HG03039 (cell line): Measurements from ENCODE around the gene STRN3.
"Not testable (repeated sequence)": the region's sequence is repeated elsewhere in the genome, so short reads cannot be mapped to it uniquely, and the experiment has no call there.

Source experiments
- ATAC-seq: cut with Tn5 transposase; IDR thresholded peaks from one replicate; pipeline ENCODE4 v1.9.1; 2021; ENCODE audit warnings: mild to moderate bottlenecking, moderate library complexity; ENCODE audit not compliant: unreplicated experiment

STRN3 gene

DNA sequence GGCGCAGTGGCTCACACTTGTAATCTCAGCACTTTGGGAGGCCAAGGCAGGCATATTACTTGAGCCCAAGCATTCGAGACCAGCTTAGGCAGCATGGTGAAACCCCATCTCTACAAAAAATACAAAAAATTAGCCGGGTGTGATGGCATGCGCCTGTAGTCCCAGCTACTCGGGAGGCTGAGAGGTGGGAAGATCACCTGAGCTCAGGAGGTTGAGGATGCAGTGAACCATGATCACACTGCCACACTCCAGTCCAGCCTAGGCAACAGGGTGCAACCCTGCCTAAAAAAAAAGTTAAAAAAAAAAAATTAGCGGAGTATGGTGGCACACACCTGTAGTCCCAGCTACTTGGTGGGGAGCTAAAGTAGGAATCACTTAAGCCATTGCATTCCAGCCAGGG lies 22.2 kb downstream of the STRN3 start:
- ATAC-seq: not testable (repeated sequence)

DNA sequence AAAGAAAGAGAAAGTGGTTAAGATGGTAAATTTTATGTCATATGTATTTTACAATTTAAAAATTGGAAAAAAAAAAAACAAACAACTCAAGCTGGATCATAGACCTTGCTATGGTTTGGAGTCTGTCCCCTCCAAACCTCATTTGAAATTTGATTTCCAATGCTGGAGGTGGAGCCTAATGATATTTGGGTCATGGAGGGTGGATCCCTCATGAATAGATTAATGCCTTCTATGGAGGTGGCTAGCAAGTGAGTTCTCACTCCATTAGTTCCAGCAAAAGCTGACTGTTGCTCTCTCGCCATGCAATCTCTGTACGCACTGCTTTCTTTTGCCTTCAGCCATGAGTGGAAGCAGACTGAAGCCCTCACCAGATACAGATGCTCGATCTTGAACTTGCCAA lies 22.9 kb downstream of the STRN3 start:
- no peak for ATAC-seq

DNA sequence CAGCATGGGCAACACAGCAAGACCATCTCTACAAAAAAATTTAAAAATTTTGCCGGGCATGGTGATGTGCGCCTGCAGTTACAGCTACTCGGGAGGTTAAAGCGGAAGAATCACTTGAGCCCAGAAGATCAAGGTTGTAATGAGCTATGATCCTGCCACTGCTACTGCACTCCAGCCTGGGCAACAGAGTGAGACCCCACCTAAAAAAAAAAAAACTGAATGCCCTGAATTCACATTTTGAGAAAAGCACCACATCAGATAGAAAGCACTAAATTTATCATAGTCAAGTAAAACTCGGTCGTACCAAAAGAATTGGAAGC lies 24.9 kb downstream of the STRN3 start:
- no peak for ATAC-seq

DNA sequence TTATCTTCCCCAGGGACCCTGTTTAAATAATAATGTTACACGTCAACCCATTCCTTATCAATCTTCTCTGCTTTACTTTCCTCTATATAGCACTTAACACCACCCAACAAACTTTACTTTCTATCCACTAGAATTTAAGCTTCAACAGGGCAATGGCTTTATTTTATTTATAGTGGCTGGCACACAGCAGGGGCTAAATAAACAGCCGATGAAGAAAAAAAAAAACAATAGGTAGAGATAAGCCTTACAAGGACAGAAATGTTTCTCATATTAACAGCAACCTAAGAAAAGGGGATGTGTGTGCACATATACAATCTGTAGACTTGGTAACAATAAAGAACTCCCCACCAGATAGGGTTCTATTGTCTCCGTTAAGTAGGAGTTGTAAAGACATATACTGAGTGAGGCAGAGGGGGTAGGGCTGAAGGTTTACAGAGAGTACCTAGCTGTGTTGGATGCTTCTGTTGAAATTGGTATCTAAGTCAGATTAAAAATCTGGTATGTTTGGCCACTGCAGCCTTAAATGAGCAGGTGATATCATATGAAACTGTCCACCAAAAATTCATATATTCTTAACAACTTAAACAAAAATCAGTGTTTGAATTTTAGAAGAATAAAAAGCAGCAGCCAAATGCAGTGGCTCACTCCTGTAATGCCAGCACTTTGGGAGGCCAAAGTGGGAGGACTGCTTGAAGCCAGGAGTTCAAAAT lies 25.4 kb downstream of the STRN3 start:
- ATAC-seq: no peak

DNA sequence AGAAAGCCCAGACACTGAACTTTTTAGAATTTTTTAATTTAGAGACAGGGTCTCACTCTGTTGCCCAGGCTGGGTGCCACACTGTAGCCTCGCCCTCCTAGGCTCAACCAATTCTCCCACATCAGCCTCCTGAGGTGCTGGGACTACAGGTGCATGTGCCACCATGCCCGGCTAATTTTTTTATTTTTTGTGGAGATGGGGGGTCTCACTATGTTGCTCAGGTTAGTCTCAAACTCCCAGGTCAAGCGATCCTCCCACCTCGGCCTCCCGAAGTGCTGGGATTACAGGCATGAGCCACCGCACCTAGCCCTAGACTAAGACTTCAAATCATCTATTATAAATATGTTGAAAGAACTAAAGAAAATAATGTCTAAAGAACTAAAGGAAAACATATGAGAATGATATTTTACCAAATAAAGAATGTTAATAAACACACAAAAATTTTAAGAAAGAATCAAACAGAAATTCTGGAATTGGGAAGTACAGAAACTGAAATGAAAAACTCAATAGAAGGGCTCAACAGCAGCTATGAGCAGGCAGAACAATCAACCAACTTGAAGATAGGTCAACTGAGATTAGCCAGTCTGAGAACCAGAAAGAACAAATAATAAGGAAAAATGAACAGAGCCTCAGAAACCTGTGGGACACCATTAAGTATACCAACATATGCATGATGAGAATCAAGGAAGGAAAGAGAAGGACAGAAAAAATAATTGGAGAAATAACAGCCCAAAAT lies 27.0 kb downstream of the STRN3 start:
- ATAC-seq: no peak

DNA sequence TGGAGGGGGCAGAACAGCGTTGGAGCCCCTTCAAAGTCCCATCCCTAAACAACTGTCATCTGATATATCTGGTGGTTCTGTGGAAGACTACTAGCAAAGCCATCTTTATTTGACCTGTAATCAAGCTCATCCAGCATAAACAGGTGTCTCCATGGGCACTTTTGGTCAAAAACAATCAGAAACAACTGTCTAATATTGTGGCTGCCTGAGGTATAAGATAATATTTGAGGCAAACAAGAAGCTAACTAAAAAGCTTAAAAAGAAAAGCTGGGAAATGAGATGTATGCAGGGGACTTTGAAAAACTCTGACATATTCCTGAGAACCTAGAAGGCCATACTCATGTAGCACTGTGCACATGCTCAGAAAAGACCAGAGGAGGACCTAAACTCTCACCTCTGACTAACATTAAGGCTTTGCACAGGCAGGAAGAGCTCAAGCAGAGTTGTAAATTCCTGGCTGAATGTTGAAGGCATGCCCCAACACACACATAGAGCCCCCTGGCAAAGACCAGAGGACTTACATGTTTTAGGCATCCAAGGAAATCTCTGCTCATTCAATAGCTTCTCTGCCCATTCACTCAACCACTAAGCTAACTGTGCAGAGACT lies 28.0 kb downstream of the STRN3 start:
- ATAC-seq: no peak

DNA sequence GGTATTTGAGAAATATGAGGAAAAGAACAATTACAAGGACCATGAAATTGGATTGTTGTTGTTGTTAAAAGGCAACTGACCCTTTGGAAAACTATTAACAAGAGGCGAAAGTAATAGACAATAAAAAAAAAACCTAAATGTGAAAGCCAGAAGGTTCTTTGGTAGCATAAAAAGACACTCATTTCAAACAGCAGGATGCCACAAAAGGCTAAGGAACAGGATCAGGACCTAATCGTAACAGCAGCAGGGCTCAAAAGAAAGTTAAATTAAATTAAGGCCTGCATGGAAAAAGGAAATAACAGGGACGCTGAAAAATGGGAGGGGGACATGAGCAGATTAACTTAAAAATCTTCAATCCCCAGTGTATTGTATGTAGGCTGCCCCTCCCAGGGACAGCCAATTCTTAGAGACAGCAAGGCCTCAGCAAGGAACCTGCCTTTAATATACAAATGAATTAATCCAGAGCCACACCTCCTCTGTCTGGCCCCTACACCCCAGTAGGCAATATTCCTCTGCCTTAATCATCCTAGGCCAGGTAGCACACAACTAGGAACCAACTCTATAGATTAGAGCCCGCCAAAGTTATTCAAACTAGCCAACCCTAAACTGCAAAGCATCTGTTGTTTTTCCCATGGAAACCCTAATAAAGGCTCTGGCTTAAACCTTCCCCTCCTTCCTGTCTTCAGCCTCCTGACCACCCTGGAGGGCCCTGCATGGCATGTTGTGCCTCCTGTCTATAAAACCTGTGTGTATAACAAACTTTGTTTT lies 29.1 kb downstream of the STRN3 start:
- no peak for ATAC-seq

DNA sequence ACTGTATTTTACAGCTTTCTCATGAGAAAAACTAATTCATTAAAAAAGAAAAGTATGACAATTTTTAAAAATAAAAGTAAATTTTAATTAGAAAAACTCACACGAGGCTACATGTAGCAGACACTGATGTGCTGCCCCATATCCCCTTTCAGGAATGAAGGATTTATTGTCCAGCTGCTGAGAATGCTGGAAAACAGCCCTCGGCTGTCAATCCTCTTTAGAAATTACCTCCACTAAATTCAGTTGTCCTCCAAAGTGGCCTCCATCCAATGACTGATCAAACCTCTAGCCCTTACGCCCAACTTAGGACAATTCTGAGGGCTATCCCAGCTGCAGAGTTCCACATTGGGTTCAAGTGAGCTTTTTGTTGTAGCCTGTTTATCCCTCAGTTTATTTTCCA lies 30.5 kb downstream of the STRN3 start:
- no peak for ATAC-seq

DNA sequence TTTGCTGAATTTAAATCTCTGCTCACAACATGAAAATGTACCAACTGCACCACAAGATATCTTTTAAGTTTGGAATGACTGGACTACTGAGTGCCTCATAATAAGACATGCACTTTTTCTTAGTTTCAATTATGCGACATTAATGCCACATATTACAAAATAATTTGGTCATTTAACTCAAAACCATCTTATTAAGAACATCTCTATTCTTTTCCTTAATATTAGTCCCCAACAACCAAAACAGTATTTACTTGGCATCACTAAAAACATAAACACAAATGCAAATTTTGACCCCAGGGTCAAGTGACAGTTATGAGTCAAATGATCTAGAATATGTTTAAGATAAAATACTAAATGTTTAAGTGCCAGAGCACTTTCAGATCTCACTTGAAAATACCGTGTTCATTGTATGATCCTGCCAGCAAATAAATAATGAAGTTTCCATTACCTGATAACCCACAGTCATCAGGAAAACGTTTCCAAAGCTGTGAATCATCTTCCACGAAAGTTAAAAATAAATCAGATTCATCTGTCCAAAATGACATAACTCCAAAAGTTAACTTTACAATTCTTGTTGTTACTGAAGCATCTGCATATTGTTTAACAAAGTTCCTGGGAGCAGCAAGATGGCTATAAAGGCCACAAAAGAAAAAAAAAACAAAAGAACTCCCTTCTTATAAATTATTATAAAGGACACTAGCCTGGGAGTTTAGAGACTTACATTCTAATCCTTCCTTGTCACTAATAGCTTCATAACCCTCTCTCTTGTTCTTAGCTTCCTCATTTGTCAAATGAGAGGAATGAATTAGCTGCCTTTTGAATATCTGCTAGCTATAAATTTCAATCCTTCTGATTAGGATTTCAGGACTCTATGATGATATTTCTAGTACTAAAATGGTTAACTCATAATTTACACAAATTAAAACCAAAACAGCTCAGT lies 31.2 kb downstream of the STRN3 start:
- ATAC-seq: peak; percentile 54

DNA sequence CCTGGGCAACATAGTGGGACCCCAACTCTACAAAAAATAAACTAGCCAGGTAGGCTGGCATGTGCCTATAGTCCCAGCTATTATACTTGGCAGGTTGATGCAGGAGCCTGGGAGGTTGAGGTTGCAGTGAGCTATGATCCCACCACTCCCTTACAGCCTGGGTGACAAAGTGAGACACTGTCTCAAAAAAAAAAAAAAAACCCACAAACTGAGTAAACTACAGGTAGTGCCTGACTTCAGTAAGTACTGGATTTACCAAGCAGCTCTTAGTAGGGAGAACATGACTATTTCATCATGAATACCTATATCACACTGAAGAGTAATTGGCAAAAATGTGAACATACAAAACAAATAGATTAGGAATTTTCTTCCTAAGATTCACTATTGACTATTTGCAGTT lies 33.1 kb downstream of the STRN3 start:
- ATAC-seq: no peak

DNA sequence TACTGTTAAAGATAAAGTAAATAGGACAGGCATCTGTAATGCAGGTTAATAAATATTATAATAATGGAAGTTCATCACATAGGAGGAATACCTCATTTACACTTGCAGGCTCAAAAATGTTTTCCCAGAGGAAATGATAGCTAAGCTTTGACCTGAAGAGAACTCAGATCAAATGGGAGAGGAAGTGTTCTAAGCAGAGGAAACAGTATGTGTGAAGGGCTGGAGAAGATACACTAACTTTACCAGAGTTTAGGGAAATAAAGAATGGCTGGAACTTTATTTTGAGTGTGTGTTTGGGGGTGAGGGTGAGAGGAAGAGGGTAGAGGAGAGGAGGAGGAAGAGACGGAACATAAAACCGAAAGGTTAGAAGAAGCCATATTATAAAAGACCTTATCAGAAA lies 34.8 kb downstream of the STRN3 start:
- ATAC-seq: no peak

DNA sequence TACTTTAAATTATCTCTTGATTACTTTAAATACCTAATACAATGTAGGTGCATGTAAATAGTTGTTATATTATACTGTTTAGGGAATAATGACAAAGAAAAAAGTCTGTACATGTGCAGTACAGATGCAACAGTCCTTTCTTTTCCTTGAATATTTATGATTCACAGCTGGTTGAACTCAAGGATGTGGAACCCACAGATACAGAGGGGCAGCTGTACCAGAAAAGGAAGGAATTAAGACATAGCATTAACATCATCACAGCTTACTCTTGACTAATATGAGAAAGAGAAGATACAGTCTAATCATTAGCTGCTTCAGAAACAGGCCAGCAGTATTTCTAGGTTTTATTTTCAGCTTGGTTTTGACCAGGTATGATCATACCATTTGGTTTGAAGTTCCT lies 35.4 kb downstream of the STRN3 start:
- ATAC-seq: no peak

DNA sequence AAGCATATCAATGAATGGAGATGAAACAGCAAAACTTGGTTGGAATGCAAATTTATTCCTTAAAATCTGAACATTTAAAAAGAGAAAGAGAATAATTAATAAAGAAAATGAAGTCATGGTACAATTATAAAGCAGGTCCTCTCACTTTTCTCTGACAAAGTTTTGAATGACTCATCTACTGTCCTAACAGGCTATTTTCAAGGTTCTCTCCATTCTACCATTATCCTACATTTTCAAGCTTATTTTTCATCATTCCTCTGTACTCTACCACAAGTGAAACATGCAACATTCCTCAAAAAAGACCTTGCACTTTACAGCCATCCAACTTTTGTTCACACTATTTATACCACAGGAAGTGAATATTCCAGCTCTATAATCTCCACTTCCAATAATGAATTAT lies 37.7 kb downstream of the STRN3 start:
- ATAC-seq: no peak

DNA sequence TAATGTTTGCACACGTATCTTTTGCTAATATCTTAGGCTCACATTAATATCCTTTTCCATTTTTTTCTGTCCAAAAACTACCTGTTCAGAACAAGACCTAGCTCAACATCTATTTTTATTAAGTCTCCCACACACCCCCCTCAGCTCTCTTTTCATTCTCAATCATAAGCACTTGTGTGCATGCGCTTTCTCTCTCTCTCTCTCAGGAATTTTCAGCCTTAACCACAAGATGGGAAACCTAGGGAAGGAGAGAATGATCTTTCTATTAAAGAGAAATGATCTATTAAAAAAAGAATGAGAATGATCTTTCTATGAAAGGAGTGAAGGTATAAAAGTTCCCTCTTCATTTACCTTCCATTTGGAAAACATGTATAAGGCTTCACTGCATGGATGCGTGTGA lies 40.4 kb downstream of the STRN3 start:
- no peak for ATAC-seq

DNA sequence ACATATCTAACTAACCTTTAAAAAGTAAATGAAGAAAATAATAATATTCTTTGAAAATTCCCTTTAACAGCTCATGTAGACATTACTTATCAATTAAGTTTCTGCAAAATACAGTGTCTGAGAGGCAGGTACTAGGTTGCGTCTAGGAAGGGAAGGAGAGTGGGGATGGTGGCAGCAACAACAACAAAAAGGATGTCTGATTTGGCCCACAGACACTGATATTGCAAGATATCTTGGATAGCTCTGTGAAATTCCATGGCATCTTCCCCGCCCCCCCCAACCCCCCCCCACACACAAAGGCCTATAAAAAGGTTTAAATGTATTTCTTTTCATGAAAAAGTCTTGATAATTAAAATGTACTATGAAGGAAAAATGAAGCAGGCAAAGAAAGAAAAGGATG lies 42.3 kb downstream of the STRN3 start:
- ATAC-seq: no peak

DNA sequence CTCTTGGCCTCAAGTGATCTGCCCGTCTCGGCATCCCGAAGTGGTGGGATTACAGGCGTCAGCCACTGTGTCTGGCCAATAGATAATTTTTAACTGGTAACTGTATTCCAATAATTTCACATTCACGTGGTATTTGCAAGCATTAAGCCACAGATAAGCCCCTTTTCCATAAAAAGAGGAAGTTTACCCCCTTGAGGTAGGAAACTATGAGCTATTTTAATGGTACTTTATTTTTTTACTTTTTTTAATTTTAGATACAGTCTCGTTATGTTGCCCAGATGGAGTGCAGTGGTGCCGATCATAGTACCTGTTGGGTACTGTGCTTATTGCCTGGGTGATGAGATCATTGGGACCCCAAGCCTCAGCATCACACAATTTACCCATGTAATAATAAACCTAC lies 43.6 kb downstream of the STRN3 start:
- no peak for ATAC-seq

DNA sequence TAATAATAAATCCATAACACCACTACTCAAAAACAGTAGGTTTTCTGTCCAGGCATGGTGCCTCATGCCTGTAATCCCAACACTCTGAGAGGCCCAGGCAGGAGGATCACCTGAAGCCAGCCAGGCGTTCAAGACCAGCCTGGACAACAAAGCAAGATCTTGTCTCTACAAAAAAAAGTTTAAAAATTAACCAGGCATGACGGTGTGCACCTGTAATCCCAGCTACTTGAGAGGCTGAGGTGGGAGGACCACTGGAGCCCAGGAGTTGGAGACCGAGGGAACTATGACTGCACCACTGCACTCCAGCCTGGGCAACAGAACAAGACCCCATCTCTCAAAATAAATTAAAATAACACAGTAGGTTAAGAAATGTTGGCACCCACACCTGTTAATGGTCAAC lies 45.2 kb downstream of the STRN3 start:
- ATAC-seq: no peak

DNA sequence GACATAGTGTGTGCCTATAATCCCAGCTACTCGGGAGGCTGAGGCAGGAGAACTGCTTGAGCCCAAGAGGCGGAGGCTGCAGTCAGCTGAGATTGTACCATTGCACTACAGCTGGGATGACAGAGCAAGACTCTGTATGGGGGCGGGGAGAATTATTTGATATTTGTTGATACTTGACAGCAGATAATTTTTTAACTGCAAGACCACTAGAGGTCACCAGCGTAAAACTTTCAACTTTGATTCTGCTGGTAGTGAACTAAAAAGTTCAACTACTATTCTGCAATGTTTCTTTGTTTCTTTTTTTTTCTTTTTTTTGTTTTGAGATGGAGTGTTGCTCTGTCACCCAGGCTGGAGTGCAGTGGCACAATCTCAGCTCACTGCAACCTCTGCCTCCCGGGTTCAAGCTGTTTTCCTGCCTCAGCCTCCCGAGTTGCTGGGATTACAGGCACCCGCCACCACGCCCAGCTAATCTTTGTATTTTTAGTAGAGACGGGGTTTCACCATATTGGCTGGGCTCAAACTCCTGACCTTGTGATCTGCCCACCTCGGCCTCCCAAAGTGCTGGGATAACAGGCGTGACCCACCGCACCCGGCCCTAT lies 46.0 kb downstream of the STRN3 start:
- not testable (repeated sequence) for ATAC-seq

DNA sequence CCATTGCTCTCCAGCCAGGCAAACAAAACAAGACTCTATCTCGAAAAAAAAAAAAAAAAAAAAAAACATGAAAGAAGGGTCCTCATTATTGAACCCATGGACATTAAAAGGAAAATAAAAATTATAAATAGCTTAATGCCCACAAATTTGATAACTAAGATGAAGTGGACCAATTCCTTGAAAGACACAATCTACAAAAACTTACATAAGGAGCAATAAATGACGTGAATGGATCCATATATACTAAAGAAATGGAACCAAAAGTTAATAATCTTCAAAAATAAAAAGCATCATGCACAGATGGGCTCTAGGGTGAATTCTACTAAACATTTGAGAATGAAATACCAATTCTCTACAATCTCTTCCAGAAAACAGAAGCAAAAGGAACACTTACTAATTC lies 48.4 kb downstream of the STRN3 start:
- no peak for ATAC-seq

DNA sequence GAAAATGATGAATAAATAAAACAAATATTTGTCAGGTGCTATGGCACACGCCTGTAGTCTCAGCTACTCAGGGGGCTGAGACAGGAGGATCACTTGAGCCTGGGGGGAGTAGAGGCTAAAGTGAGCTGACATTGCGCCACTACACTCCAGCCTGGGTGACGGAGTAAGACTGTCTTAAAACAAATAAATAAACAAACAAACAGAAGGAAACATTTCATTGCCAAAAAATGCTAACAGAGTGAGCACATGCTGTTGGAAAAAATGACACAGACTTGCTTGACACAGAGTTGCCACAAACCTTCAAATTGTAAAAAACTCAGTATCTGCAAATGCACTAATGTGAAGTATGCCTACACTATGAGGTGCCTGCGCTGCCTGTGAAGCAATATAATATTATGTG lies 51.6 kb downstream of the STRN3 start:
- ATAC-seq: no peak
